NT2/D1 (cell line): ENCODE data around the gene CEP162.

ENCODE experiments used
- SUZ12 ChIP-seq: IDR thresholded peaks from 2 replicates; pipeline ENCODE4 v1.6.1; 2011; ENCODE audit not compliant: insufficient read length, insufficient read depth; ENCODE audit errors: extremely low read depth
- YY1 ChIP-seq: IDR thresholded peaks from 2 replicates; pipeline ENCODE4 v1.6.1; 2011; ENCODE audit not compliant: insufficient read length, insufficient read depth
- ZNF274 ChIP-seq: IDR thresholded peaks from 2 replicates; pipeline ENCODE4 v1.6.1; 2011; ENCODE audit warnings: mild to moderate bottlenecking, low read depth, low read length

- TF ChIP-seq YY1, result no peak
- no peak for TF ChIP-seq ZNF274
- TF ChIP-seq SUZ12, result no peak
Measured at GRCh38 chr6:84136364-84137050, 90.9 kb downstream of the CEP162 start.
